ENCODE results near the gene HDDC3.
"Not testable (repeated sequence)": the region's sequence is repeated elsewhere in the genome, so short reads cannot be mapped to it uniquely, and the experiment has no call there.

The HDDC3 gene

GRCh38 chr15:90929246-90930019 is 2.9 kb downstream of the HDDC3 start:
- no peak for DNase-seq

- not testable (repeated sequence) for DNase-seq
These were observed 4.2 kb downstream of the HDDC3 start for GRCh38 chr15:90928106-90928505.

DNA sequence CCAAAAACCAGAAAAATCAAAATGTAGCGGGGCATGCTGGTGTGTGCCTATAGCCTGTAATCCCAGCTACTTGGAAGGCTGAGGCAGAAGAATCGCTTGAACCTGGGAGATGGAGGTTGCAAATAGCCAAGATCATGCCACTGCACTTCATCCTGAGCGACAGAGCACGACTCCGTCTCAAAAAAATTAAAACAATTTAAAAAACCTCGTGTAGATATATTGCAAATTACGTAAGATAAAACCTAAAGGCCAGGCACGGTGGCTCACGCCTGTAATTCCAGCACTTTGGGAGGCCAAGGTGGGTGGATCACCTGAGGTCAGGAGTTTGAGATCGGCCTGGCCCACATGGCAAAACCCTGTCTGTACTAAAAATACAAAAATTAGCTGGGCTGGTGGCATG is 5.6 kb downstream of the HDDC3 start:
- not testable (repeated sequence) for DNase-seq

DNA sequence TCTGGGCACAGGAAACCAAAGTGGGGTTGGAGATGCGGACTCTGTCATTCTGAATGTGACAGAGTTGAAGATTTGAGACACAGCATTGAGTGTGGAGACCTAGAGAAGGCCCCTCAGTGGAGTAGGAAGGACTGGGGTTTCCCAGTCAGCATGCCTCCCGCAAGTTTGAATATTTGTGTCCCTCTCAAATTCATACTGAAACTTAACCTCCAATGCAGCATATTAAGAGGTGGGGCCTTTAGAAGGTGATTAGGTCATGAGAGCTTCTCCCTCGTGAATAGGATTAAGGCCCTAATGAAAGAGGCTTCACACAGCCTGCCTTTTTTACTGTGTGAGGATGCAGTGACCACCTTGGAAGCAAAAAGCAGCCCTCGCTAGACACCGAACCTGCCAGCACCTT is 8.0 kb downstream of the HDDC3 start:
- DNase-seq: no peak

DNA sequence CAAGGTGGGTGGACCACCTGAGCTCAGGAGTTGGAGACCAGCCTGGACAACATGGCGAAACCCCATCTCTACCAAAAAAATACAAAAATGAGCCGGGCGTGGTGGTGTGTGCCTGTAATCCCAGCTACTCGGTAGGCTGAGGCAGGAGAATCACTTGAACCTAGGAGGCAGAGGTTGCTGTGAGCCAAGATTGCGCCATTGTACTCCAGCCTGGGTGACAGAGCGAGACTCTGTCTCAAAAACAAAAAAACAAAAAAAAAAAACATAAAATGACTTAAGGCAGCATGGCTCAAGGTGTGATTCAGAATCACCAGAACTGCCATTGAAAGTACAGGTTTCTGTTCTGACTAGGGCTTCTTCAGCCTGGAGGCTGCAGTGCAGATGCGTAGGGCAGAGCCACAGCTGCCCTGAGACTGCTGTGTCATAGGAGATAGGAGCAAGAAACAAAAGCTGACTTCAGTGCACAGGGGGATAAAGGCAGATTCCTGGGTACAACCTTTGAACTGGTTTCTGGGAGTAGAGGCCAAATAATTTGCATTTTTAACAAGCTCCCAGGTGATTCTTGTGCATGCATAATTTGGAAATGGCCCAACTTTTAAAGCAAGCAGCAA is 9.5 kb downstream of the HDDC3 start:
- DNase-seq: not testable (repeated sequence)

GRCh38 chr15:90921887-90922286 is 10.5 kb downstream of the HDDC3 start:
- DNase-seq: no peak

DNA sequence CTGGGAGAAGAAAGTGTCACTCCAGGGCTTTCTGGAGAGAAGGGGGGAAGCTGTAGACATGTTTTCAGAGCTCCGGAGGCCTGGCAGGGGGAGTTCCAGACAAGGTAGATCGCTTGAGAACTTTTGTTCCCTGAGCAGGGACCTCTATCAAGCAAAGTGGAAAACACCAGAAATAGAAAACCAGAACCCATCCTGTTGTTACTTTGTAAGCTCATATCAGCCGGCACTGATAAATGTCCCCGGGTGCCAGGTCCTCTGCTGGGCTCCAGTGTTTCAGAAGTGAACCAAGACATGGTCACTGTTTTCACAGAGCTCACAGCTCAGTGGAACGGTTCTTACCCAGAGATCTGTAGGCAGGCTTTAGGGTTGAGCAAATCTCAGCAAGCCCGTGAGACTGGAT is 13.5 kb downstream of the HDDC3 start:
- no peak for DNase-seq

DNA sequence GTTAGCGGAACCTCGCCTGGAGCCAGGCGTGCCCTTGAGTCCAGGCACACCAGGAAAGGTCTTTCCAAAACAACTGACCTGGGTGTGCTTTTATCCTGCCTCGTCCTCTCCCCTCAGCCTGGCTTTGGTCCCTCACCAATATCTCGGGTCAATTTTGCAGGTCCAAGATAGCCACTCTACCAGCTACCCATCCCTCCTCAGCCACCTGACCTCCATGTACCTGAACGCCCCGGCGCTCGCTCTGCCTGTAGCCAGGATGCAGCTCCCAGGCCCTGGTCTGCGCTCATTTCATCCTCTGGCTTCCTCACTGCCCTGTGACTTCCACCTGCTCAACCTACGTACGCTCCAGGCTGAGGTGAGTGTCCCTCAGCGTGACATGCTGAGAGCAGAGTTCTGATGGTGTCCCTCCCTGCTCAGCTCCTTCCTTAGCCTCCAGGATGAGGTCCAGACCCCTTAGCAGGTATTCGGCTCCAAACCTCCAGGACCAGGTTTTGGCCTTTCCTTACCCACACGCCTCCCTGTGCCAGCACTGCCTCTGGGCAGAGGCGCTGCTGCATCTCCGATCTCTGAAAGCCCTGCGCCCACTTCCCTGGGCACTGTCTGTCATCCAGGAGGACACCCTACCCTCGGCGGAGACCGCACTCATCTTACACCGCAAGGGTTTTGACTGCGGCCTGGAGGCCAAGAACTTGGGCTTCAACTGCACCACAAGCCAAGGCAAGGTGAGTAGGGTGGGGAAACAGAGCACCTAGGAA is 14.1 kb downstream of the HDDC3 start:
- no peak for DNase-seq

DNA sequence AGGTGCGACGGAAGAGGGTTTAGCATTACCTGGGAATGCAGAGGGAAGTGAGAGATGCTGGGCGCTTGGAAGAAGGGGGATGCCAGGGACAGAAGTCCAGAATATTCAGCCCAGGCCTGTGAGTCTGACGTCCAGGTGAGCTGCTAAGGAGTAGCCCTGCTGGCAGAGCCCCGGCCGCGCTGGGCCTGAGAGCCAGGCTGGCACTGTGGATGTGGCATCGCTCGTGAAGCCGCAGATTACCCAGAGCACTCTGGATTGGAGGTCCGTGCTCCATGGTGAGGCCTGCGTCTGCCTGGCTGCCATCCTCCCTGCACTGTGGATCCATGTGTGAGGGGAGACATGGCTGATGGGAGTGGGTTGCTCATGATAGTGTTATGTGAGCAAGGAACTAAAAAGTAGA is 14.8 kb downstream of the HDDC3 start:
- no peak for DNase-seq

DNA sequence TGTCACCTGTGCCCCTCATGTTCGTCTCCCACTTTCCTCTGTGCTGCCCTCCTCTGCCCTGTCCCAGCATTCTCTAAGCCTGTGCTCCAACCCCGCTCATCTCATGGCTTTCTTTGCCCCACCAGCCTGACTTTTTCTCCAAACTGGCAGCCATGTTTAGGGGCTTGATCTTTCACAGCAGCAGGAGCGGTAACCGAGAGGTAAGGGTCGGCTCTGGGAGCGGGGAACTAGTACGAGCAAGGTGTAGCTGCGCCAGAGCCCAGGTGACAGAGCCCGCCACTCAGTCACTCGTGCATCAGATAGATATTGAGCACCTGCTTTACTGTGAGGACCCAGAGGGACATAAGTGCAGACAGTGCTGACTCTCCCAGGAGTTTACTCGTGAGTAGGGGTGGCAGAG is 15.9 kb downstream of the HDDC3 start:
- no peak for DNase-seq

- no peak for DNase-seq
These were observed 16.4 kb downstream of the HDDC3 start for GRCh38 chr15:90915808-90916440.

GRCh38 chr15:90915216-90915807 is 17.0 kb downstream of the HDDC3 start:
- no peak for DNase-seq

DNA sequence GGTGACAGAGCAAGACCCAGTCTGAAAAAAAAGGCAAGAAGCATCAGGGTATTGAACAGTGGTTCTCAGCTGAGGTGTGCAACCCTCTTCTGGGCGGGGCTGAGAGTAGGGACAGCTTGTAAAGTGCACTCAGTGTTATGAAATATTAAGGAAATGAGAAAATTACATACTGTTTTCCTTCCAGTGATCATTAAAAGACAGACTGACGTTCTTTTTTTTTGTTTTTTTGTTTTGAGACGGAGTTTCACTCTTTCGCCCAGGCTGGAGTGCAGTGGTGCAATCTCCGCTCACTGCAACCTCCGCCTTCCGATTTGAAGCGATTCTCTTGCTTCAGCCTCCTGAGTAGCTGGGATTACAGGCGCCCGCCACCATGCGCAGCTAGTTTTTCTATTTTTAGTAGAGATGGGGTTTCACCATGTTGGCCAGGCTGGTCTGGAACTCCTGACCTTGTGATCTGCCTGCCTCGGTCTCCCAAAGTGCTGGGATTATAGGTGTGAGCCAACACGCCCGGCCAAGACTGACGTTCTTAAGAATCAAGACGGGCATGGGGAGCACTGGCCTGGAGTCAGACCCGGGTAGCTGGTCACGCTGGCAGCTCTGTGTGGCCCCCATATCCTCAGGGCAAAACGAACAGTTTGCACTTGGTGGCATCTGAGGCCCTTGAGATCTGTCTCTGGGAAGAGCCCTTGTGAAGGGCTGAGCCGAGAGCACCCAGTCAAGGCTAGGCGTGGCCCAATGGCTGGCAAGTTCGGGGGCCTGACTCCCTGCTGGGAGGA is 17.9 kb downstream of the HDDC3 start:
- no peak for DNase-seq

- no peak for DNase-seq
These were observed 18.9 kb downstream of the HDDC3 start for GRCh38 chr15:90913398-90913944.

DNA sequence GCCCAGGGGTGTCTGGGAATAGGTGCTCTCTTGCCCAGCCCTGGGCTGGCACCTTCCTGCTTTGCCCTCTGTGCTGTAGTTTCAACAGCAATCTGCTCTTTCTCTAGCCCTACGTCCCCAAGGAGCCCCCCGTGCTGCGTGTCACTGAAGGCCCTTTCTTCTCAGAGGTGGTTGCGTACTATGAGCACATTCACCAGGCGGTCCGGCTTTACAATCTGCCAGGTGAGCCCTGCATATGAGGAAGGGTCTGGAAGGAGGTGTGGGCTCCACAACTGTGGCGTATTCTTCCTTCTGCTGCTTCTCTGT is 19.6 kb downstream of the HDDC3 start:
- DNase-seq: no peak

GRCh38 chr15:90911906-90912769 is 20.2 kb downstream of the HDDC3 start:
- no peak for DNase-seq

DNA sequence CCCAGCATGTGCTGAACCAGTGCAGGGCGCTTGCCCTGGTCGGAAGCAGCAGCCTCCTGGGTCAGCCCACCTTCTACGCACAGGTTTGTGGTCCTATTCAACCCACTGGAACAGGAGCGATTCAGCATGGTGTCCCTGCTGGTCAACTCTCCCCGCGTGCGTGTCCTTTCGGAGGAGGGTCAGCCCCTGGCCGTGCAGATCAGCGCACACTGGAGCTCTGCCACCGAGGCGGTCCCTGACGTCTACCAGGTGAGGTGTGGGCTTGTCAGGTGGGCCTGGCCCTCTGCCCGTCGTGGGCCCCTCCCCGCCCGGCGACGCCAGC is 21.1 kb downstream of the HDDC3 start:
- no peak for DNase-seq

DNA sequence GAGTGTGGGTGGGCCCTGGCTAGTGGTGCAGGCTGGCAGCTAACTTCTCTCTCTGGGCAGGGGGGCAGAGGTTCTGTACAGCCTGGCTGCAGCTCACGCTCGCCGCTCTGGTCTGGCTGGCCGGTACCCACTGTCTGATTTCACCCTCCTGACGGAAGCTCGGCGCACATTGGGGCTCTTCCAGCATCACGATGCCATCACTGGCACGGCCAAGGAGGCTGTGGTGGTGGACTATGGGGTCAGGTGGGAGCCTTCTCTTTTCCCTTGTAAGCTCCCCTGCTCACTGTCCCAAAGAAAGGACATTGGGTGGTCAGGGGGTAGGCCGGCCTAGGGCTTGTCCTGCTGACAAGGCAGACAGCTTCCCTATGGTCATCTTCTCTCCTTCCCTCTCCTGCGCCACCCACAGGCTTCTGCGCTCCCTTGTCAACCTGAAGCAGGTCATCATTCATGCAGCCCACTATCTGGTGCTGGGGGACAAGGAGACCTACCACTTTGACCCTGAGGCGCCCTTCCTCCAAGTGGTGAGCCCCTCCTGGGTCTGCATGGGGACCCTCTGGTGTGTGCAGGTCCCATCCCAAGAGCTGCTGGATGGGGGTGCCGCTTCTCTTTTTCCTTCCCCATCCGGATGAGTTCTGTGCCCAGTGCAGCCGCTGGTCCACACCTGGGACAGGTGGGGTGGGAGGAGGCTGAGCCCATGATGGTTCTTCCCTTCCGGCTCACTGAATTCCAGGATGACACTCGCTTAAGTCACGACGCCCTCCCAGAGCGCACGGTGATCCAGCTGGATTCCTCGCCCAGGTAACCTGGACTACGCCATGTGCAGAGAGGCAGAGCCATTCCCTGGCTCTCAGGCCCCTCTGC is 21.7 kb downstream of the HDDC3 start:
- no peak for DNase-seq

GRCh38 chr15:90909976-90910375 is 22.4 kb downstream of the HDDC3 start:
- no peak for DNase-seq

DNA sequence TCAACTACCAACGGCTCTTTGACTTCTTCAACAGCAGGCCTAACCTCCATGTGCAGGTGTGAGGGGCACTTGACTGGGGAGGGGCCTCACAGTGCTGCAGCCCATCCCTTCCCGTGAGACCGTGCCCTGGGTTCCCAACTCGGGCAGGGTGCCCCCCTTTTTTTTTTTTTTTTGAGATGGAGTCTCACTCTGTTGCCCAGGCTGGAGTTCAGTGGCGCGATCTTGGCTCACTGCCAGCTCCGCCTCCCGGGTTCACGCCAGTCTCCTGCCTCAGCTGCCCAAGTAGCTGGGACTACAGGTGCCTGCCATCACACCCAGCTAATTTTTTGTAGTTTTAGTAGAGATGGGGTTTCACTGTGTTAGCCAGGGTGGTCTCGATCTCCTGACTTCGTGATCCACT is 22.9 kb downstream of the HDDC3 start:
- DNase-seq: not testable (repeated sequence)

Measured in activated naive CD4-positive, alpha-beta T cell (primary cell).